PC-9 (cell line): ENCODE measurements around the gene MAT2A. TPM values are rescaled to one million over a fixed set of nuclear protein-coding genes. Genes with fewer than 3 reads are reported as not detected.

Experiments used
- BruUV-seq: library from RNA; stranded (reverse); fragments of 400-500 nt; replicated peaks from 2 replicates; lab custom pipeline; 2021; lab: Mats Ljungman, UMichigan
- CTCF ChIA-PET: fragments of 300-600 bp; sonication (Branson Sonifier 250); formaldehyde crosslinking; loops from one replicate; lab custom pipeline; 2022; ENCODE audit warnings: antibody characterized with exemption; lab: Charles Lee
- POLR2A ChIA-PET: fragments of 300-600 bp; sonication (Branson Sonifier 250); formaldehyde crosslinking; loops from one replicate; lab custom pipeline; 2022; ENCODE audit warnings: antibody characterized with exemption; ENCODE audit not compliant: unreplicated experiment; lab: Charles Lee
- DNase-seq, 2 experiments: peaks; one replicate each; pipeline versions ENCODE4 v3.0.0 to v3.0.0-alpha.2; 2015 to 2022; ENCODE audit warnings: mixed read lengths in 1 of 2
- H2AFZ ChIP-seq: fragments of 200-600 bp; sonication (generic); 2 replicates; pipeline ENCODE4 v1.8.1; 2017; ENCODE audit warnings: antibody characterized with exemption
- H3F3A ChIP-seq: fragments of 200-600 bp; sonication (generic); 2 replicates; pipeline ENCODE4 v1.8.1; 2017; ENCODE audit warnings: antibody characterized with exemption, mild to moderate bottlenecking, low read depth; ENCODE audit not compliant: insufficient read depth
- H3K27ac ChIP-seq: fragments of 200-600 bp; sonication (generic); 2 replicates; pipeline ENCODE4 v1.6.1; 2016; ENCODE audit warnings: mixed run types
- H3K27me3 ChIP-seq: fragments of 200-600 bp; sonication (generic); 2 replicates; pipeline ENCODE4 v1.6.1; 2016; ENCODE audit warnings: low read depth, mixed run types; ENCODE audit not compliant: insufficient read depth
- H3K36me3 ChIP-seq: fragments of 200-600 bp; sonication (generic); 2 replicates; pipeline ENCODE4 v1.6.1; 2016; ENCODE audit warnings: low read depth, mixed run types
- H3K4me1 ChIP-seq: fragments of 200-600 bp; sonication (generic); replicated peaks from 2 replicates; pipeline ENCODE4 v1.6.1; 2016; ENCODE audit warnings: mixed run types; ENCODE audit not compliant: insufficient read depth
- H3K4me2 ChIP-seq: fragments of 200-600 bp; sonication (generic); 2 replicates; pipeline ENCODE4 v1.6.1; 2017; ENCODE audit warnings: mixed run types
- H3K4me3 ChIP-seq: fragments of 200-600 bp; sonication (generic); 2 replicates; pipeline ENCODE4 v1.6.1; 2016; ENCODE audit warnings: mixed run types
- H3K79me2 ChIP-seq: fragments of 200-600 bp; sonication (generic); 2 replicates; pipeline ENCODE4 v1.6.1; 2017; ENCODE audit warnings: low read depth, mixed run types
- H3K9me2 ChIP-seq: fragments of 200-600 bp; sonication (generic); 2 replicates; pipeline ENCODE4 v1.8.1; 2017; ENCODE audit warnings: mild to moderate bottlenecking; ENCODE audit not compliant: insufficient read depth
- H3K9me3 ChIP-seq: fragments of 200-600 bp; sonication (generic); 2 replicates; pipeline ENCODE4 v1.8.1; 2016; ENCODE audit warnings: low read depth; ENCODE audit not compliant: insufficient read depth
- H4K20me1 ChIP-seq: fragments of 200-600 bp; sonication (generic); 2 replicates; pipeline ENCODE4 v1.8.1; 2017; ENCODE audit not compliant: insufficient read depth
- CTCF ChIP-seq: fragments of 200-600 bp; sonication (generic); conservative IDR thresholded peaks from 2 replicates; pipeline ENCODE4 v1.6.1; 2017; ENCODE audit warnings: mixed run types, antibody characterized with exemption, mild to moderate bottlenecking, moderate library complexity
- EZH2 ChIP-seq: fragments of 200-600 bp; sonication (generic); IDR thresholded peaks from 2 replicates; pipeline ENCODE4 v1.8.0; 2017; ENCODE audit warnings: antibody characterized with exemption, low read depth
- intact Hi-C: fragments of 100-400 bp; cut with micrococcal nuclease; formaldehyde crosslinking; loops from one replicate; pipeline ENCODE4 v1.10.0; 2022; ENCODE audit not compliant: unreplicated experiment
- total RNA-seq: library from RNA; stranded (reverse); gene quantifications from 2 replicates; pipeline ENCODE4 v1.2.3, GENCODE V29; 2021

The MAT2A gene
- total RNA-seq, 1 experiment from 2014 or later, result 206 TPM

GRCh38 chr2:85524336-85524908 is 14.5 kb upstream of the MAT2A start:
- no peak for TF ChIP-seq CTCF
- TF ChIP-seq EZH2, result no peak
- ChIA-PET POLR2A (interaction anchor here (0.6 to 0.7 kb wide), 3 partner anchors 14 to 160 kb away, joined by 4 to 12 read pairs (median 11); no protein-coding TSS in a partner anchor), CTCF (interaction anchor here (0.8 kb wide), 1 partner anchor 248 kb away, joined by 4 read pairs; no protein-coding TSS in a partner anchor)
- no peaks in the 10 kb centered on the region for H3K27me3 ChIP-seq
- no peaks in the 10 kb centered on the region for H3K79me2 ChIP-seq
- no peaks in the 10 kb centered on the region for H3K9me2 ChIP-seq
- no TSS peak for BruUV-seq
- H3K4me2 ChIP-seq, result peak overlapping the region; percentile 24
- no peak overlapping the region for H3K27ac ChIP-seq
- no peaks in the 10 kb centered on the region for H3K9me3 ChIP-seq
- no peak overlapping the region for H3K4me3 ChIP-seq
- no peak overlapping the region for H2AFZ ChIP-seq
- intact Hi-C loops, result no loop called here
- DNase-seq, result peak; percentile 69
- H3K36me3 ChIP-seq, result no peaks in the 10 kb centered on the region
- peaks cover 17% of the 10 kb centered on the region for H3K4me1 ChIP-seq
- no peaks in the 10 kb centered on the region for H4K20me1 ChIP-seq
- peaks cover 6% of the 10 kb centered on the region for H3F3A ChIP-seq

- no peaks in the 10 kb centered on the region for H3K9me3 ChIP-seq
- POLR2A ChIA-PET, result interaction anchor here (0.7 kb wide), 1 partner anchor 14 kb away, joined by 12 read pairs; no protein-coding TSS in a partner anchor
- H3K4me1 ChIP-seq, result peaks cover 17% of the 10 kb centered on the region
- no peaks in the 10 kb centered on the region for H3K79me2 ChIP-seq
- peak overlapping the region; percentile 24 for H3K4me2 ChIP-seq
- no peak overlapping the region for H3K4me3 ChIP-seq
- H3K36me3 ChIP-seq, result no peaks in the 10 kb centered on the region
- no peaks in the 10 kb centered on the region for H3K9me2 ChIP-seq
- no peak for DNase-seq
- no peak overlapping the region for H2AFZ ChIP-seq
- intact Hi-C loops, result no loop called here
- H3K27ac ChIP-seq, result no peak overlapping the region
- H3K27me3 ChIP-seq, result no peaks in the 10 kb centered on the region
- no peak for TF ChIP-seq CTCF
- H4K20me1 ChIP-seq, result no peaks in the 10 kb centered on the region
- H3F3A ChIP-seq, result peaks cover 6% of the 10 kb centered on the region
- CTCF ChIA-PET, result no interaction called here
- BruUV-seq, result no TSS peak
These were observed 13.9 kb upstream of the MAT2A start for GRCh38 chr2:85525029-85525428.

- intact Hi-C loops, result no loop called here
- H2AFZ ChIP-seq, result no peak overlapping the region
These were observed 13.4 kb upstream of the MAT2A start for GRCh38 chr2:85525567-85525966.

More at GRCh38 chr2:85525567-85525966, 13.4 kb upstream of the MAT2A start:
- Histone ChIP-seq H3K9me2 (no peaks in the 10 kb centered on the region), H3K4me1 (peaks cover 17% of the 10 kb centered on the region), H3K27ac (no peak overlapping the region), H3K4me3 (no peak overlapping the region), H3K9me3 (no peaks in the 10 kb centered on the region), H3K36me3 (no peaks in the 10 kb centered on the region), H3F3A (peaks cover 6% of the 10 kb centered on the region), H3K27me3 (no peaks in the 10 kb centered on the region), H3K79me2 (no peaks in the 10 kb centered on the region), H3K4me2 (peak overlapping the region; percentile 24; the same call in 1 of the 2 replicates), H4K20me1 (no peaks in the 10 kb centered on the region)
- ChIA-PET POLR2A (no interaction called here), CTCF (no interaction called here)
- DNase-seq, result no peak
- TF ChIP-seq EZH2 (no peak), CTCF (no peak)
- BruUV-seq, result no TSS peak
